Right ventricle myocardium superior (tissue), 1 donor: Measurements from ENCODE around the gene CFAP119. TPM values are rescaled to one million over a fixed set of nuclear protein-coding genes. Genes with fewer than 3 reads are reported as not detected.

Experiments used
- ATAC-seq: fragments of 200-7000 bp; cut with Tn5 transposase; one replicate; pipeline ENCODE4 v1.9.1; 2020; ENCODE audit warnings: mild to moderate bottlenecking; ENCODE audit not compliant: poor library complexity
- DNase-seq: peaks from one replicate; pipeline ENCODE4 v3.0.0-alpha.2; 2020
- intact Hi-C: fragments of 100-400 bp; cut with DNase I; formaldehyde crosslinking; loops from one replicate; pipeline ENCODE4 v1.11.2; 2022
- total RNA-seq: library from RNA; stranded (reverse); fragmentation: NEBNext Ultra II Directional; extraction: Animal tissue kit (Norgen Biotek cat#: 25700); gene quantifications from one replicate; pipeline ENCODE4 v1.2.1, GENCODE V29; 2021
- donor health status: DM: no; HTN: yes; CAD: no; lungs with severe emphysema.

CFAP119 gene
- total RNA-seq, 1 donor from 2014 or later = 0.46 TPM

GRCh38 chr16:30766206-30766932 lies 4.5 kb upstream of the CFAP119 start:
- intact Hi-C loops = no loop called here
- DNase-seq (no peak), ATAC-seq (peak; percentile 0)

GRCh38 chr16:30764816-30765465 lies 3.1 kb upstream of the CFAP119 start:
- ATAC-seq (no peak), DNase-seq (no peak)
- intact Hi-C loops = no loop called here

- intact Hi-C loops = no loop called here
- ATAC-seq (no peak), DNase-seq (no peak)
Observed at GRCh38 chr16:30764086-30764485, 2.2 kb upstream of the CFAP119 start.

GRCh38 chr16:30762991-30763725 lies 1.3 kb upstream of the CFAP119 start:
- ATAC-seq (no peak), DNase-seq (no peak)
- intact Hi-C loops = no loop called here

- DNase-seq (no peak), ATAC-seq (peak; percentile 21)
- intact Hi-C loops = no loop called here
Observed at GRCh38 chr16:30761427-30761927, 385 bp downstream of the CFAP119 start.

- intact Hi-C loops = no loop called here
Observed at GRCh38 chr16:30760577-30761426, 1.1 kb downstream of the CFAP119 start.

GRCh38 chr16:30760001-30760559 lies 1.8 kb downstream of the CFAP119 start:
- intact Hi-C loops = no loop called here
- ATAC-seq (no peak), DNase-seq (no peak)

More at GRCh38 chr16:30760577-30761426, 1.1 kb downstream of the CFAP119 start:
- DNase-seq = no peak
- no peak for ATAC-seq

- ATAC-seq (no peak), DNase-seq (no peak)
- intact Hi-C loops = no loop called here
Observed at GRCh38 chr16:30758988-30759491, 2.8 kb downstream of the CFAP119 start.

- intact Hi-C loops = no loop called here
- DNase-seq = no peak
- ATAC-seq = no peak
Observed at GRCh38 chr16:30757316-30757715, 4.5 kb downstream of the CFAP119 start.

- intact Hi-C loops = no loop called here
- ATAC-seq = no peak
Observed at GRCh38 chr16:30756781-30757100, 5.1 kb downstream of the CFAP119 start.

GRCh38 chr16:30755955-30756780 lies 5.7 kb downstream of the CFAP119 start:
- ATAC-seq = no peak
- DNase-seq = no peak
- intact Hi-C loops = no loop called here

More at GRCh38 chr16:30756781-30757100, 5.1 kb downstream of the CFAP119 start:
- no peak for DNase-seq

- DNase-seq = no peak
- intact Hi-C loops = no loop called here
- no peak for ATAC-seq
Observed at GRCh38 chr16:30753596-30753995, 8.3 kb downstream of the CFAP119 start.

GRCh38 chr16:30750876-30751465 lies 10.9 kb downstream of the CFAP119 start:
- DNase-seq (no peak), ATAC-seq (no peak)
- intact Hi-C loops = no loop called here

- ATAC-seq = no peak
- intact Hi-C loops = no loop called here
- DNase-seq = no peak
Observed at GRCh38 chr16:30750201-30750600, 11.7 kb downstream of the CFAP119 start.

- intact Hi-C loops = no loop called here
- ATAC-seq = peak; percentile 36
- DNase-seq = peak; percentile 68
Observed at GRCh38 chr16:30748634-30749445, 13.0 kb downstream of the CFAP119 start.
